Left lobe of liver (tissue), 2 donors: ENCODE measurements around the gene SLC25A36. TPM values are rescaled to one million over a fixed set of nuclear protein-coding genes. Genes with fewer than 3 reads are reported as not detected.
A peak's percentile ranks its signal among the peaks of the same experiment; 100 is the strongest.

ENCODE experiments used
- ATAC-seq: fragments of 200-7000 bp; cut with Tn5 transposase; one replicate; pipeline ENCODE4 v1.9.1; 2020; ENCODE audit warnings: mild to moderate bottlenecking, moderate library complexity
- DNase-seq: peaks from one replicate; pipeline ENCODE4 v3.0.0-alpha.2; 2020; ENCODE audit warnings: low spot score
- total RNA-seq: library from RNA; stranded (reverse); gene quantifications from one replicate; pipeline ENCODE4 v1.2.1, GENCODE V29; 2021
- donor health status: DM: no; HTN: no; CAD: no; lungs with moderate emphysema.
- donor health status: DM: no; HTN: yes; CAD: no.

SLC25A36 gene, protein sequence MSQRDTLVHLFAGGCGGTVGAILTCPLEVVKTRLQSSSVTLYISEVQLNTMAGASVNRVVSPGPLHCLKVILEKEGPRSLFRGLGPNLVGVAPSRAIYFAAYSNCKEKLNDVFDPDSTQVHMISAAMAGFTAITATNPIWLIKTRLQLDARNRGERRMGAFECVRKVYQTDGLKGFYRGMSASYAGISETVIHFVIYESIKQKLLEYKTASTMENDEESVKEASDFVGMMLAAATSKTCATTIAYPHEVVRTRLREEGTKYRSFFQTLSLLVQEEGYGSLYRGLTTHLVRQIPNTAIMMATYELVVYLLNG
- total RNA-seq: 3.3 TPM

GRCh38 chr3:140941434-140942220 is at the start of gene SLC25A36:
TSS of gene SLC25A36 (plus strand) at chr3:140941836. CDS start at chr3:140942055, 219 bp downstream.
- DNase-seq (peak; percentile 78), ATAC-seq (peak; percentile 97)

DNA sequence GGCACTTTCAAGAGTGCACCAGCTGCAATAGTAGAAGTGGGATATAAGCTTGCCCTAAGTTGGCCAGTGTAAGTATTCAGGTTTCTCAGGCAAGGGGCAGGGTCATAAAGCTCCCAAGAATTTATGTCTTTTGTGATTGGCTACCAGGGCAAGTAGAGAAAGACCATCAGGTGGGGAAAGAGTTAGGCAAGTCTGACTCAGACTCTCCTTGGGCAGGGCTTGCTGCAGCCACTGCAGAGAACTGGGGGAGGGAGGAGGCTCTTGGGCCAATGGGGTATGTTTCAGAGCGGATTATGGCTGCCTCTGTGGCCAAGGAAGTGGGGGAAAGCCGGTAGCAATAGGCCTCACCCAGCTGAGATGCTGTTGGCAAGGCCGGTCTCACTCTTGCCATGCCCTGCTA is 44.6 kb upstream of the SLC25A36 start:
- ATAC-seq (no peak), DNase-seq (no peak)

DNA sequence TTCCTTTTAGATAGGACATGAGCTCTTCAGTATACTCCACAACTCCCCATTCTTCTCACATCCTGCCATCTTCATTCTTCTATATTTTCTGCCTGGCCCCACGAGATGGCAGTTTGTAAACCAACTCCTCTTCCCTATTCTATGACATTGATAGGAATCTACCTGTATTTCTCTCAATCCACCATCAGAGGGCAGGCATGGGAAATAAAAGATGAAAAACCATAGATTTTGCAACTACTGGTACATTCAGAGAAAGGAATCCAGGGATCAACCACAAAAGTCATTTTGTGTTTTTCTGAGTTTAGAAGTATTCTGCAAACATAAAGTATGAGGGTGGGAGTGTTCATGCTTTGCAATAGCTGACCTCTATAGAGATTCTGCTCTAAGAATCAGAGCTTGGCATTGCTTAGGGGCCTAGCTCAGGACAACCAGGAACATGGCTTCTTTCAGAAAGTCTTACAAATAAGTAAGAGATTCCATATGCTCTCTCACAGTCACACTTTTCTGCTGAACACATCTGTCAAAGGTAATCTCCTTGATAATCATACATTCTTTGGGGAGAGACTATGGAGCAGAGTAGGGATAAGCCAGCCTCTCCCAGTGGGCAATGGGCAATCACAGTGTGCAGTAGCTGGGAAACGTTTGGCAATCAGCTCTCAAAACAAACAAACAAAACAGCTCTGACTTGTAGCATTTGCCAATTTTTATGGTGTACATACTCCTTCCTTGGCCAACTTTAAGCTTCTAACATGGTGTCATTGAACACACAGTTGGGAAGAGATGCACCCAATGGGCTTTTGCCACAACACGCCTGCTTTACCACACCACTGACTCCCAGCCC is 43.1 kb upstream of the SLC25A36 start:
- DNase-seq: no peak
- peak; percentile 96 for ATAC-seq

- no peak for DNase-seq
Measured at GRCh38 chr3:140899363-140899762, 42.3 kb upstream of the SLC25A36 start.

GRCh38 chr3:140902791-140903190 is 38.8 kb upstream of the SLC25A36 start:
- ATAC-seq: no peak

More at GRCh38 chr3:140899363-140899762, 42.3 kb upstream of the SLC25A36 start:
- no peak for ATAC-seq

GRCh38 chr3:140903196-140903595 is 38.4 kb upstream of the SLC25A36 start:
- no peak for ATAC-seq
- DNase-seq: no peak

More at GRCh38 chr3:140902791-140903190, 38.8 kb upstream of the SLC25A36 start:
- DNase-seq: no peak

DNA sequence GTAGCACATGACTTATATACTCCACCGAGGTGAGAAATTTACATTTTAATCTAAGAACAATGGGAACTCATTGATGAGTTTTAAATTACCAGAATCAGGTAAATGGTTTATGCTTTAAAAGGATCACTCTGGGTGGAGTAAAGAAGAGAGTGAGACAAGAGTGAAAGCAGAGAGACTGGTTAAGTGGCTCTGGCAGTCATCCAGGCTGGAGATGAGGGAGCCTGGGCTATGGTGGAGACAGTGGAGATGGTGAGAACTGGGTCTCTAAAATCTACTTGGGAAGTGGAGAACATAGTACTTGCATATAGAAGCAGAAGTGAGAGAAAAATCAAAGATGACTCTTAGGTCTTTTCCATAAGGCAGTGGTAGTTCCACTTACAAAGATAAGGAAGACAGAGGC is 37.1 kb upstream of the SLC25A36 start:
- DNase-seq (no peak), ATAC-seq (no peak)

GRCh38 chr3:140905559-140905958 is 36.1 kb upstream of the SLC25A36 start:
- ATAC-seq: no peak
- no peak for DNase-seq

- no peak for ATAC-seq
- DNase-seq: no peak
Measured at GRCh38 chr3:140906785-140907184, 34.9 kb upstream of the SLC25A36 start.

DNA sequence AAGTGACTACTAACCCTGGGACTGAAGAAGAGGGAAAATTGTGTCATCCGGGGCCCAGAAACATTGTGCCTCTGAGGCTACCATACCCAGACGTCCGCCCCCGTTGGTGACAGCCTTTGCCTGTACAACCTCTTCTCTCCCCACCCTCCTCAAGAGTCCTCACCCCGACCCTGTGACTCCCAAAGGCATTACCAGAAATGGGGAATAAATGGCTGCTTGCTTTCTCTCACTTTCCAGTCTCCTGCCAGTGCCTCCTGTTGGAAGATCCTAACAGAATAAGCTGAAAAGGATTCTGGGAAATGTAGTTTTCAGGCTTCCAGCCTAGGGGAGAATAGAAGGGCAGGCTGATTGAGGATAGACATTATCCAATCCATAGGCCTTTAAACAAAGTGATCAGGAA is 30.8 kb upstream of the SLC25A36 start:
- ATAC-seq (no peak), DNase-seq (no peak)

- DNase-seq (no peak), ATAC-seq (peak; percentile 33)
Measured at GRCh38 chr3:140911822-140912221, 29.8 kb upstream of the SLC25A36 start.

- DNase-seq (no peak), ATAC-seq (no peak)
Measured at GRCh38 chr3:140913728-140914127, 27.9 kb upstream of the SLC25A36 start.

DNA sequence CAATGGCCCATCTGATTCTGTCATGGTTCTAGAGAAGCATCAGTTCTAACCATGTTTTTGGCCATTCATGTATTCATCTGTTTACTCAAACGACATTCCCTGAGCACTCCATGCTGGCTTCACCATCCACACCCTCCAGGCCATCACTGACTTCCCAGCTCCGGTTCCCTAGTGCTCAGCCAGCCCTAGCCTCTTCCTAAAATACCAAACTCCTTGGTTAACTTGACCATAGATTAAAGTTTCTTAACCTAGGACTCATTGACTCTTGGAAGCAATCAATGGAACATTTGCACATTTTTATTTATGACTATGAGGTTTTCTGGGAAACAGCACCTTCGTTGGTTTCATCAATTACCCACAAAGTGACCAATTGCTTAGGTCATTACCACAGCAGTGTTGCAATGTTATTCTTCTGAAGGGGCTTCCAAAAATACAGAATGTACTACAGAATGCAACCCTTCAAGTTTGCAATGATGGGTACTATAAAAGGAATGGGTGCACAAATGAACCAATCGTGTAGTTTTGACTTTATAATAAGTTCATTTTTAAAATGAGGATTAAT is 27.2 kb upstream of the SLC25A36 start:
- DNase-seq (no peak), ATAC-seq (no peak)

DNA sequence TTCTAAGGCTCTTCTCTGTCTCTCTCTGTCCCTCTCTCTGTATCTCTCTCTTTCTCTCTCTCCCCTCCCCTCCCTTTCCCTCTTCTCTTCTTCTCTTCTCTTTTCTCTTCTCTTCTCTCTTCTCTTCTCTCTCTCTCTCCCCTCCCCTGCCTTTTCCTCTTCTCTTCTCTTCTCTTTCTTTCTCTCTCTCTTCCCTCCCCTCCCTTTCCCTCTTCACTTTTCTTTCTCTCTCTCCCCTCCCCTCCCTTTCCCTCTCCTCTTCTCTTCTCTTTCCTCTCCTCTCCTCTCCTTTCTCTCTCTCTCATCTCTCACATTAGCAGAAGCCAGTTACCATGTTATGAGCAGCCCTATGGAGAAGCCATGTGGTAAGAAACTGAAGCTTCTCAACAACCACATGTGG is 25.0 kb upstream of the SLC25A36 start:
- ATAC-seq (no peak), DNase-seq (no peak)

- DNase-seq: no peak
- peak; percentile 51 for ATAC-seq
Measured at GRCh38 chr3:140917772-140918171, 23.9 kb upstream of the SLC25A36 start.

- ATAC-seq (no peak), DNase-seq (no peak)
Measured at GRCh38 chr3:140920029-140920428, 21.6 kb upstream of the SLC25A36 start.

GRCh38 chr3:140922634-140923033 is 19.0 kb upstream of the SLC25A36 start:
- DNase-seq (no peak), ATAC-seq (no peak)

DNA sequence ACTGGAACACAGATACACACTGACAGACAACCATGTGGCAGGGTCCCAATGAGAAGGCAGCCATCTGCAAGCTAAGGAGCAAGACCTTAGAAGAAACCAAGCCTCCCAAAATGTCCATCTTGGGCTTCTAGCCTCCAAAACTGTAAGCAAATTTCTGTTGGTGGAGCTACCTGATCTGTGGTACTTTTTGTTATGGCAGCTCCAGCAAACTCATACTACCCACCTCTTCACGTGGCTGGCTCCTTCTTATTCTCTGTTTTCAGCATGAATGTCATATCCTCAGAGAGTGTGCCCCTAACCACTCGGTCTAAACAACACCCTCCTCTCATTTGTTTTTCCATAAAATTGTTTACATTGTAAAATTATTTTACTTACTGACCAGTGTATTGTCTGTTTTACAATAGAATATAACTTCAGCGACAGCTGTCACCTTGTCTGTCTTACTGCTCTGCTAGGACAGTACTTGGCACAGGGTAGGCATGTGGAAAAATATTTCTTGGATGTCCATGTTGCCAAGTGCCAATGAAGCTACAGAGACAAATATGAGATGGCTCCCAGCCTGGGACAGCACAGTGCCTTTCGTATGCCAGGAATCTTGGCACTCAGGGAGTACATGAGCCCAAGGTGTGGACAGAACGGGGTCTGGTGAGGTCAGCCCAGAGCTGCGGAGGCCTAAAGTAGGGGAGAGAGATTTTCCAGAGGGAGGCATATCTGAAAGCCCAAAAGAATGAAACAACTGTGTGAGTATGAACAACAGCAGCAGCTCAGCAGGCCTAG is 17.4 kb upstream of the SLC25A36 start:
- DNase-seq: no peak
- ATAC-seq: peak; percentile 23

- DNase-seq: no peak
- no peak for ATAC-seq
Measured at GRCh38 chr3:140927279-140928069, 14.2 kb upstream of the SLC25A36 start.
